ENCODE data around the gene FPGT. TPM values are rescaled to one million over a fixed set of nuclear protein-coding genes. Genes with fewer than 3 reads are reported as not detected.
"Not testable (repeated sequence)": the region's sequence is repeated elsewhere in the genome, so short reads cannot be mapped to it uniquely, and the experiment has no call there.

Gene FPGT
- total RNA-seq = 4.0 and 9.8 TPM in 2 replicates

- H3K4me3 ChIP-seq (ENCODE audit: low read depth, low read length) = peak within 1 kb of the TSS; percentile 86
- no peak for TF ChIP-seq CTCF (conservative IDR thresholded peaks at IDR 0.05; ENCODE audit: low read depth, low read length)
- peak; percentile 42 for DNase-seq (ENCODE audit: low read depth)
These were observed at the start of gene FPGT, which contains the start of gene LRRIQ3 for GRCh38 chr1:74197657-74198552. FPGT (plus strand) TSS chr1:74198242; CDS start chr1:74198279, 37 bp downstream. LRRIQ3 (minus strand) TSS chr1:74198176; CDS start chr1:74183684, 14,492 bp downstream.

GRCh38 chr1:74160046-74160445 lies 38.0 kb upstream of the FPGT start:
- TF ChIP-seq CTCF (conservative IDR thresholded peaks at IDR 0.05; ENCODE audit: low read depth, low read length) = no peak
- no peak for DNase-seq (ENCODE audit: low read depth)
- H3K4me3 ChIP-seq (ENCODE audit: low read depth, low read length) = no peak overlapping the region

- DNase-seq (ENCODE audit: low read depth) = no peak
- TF ChIP-seq CTCF (conservative IDR thresholded peaks at IDR 0.05; ENCODE audit: low read depth, low read length) = no peak
- H3K4me3 ChIP-seq (ENCODE audit: low read depth, low read length) = no peak overlapping the region
These were observed 36.5 kb upstream of the FPGT start for GRCh38 chr1:74161497-74161896.

- TF ChIP-seq CTCF (conservative IDR thresholded peaks at IDR 0.05; ENCODE audit: low read depth, low read length) = no peak
- DNase-seq (ENCODE audit: low read depth) = no peak
These were observed 35.7 kb upstream of the FPGT start for GRCh38 chr1:74162333-74162732.

GRCh38 chr1:74174423-74174822 lies 23.6 kb upstream of the FPGT start:
- not testable (repeated sequence) for DNase-seq (ENCODE audit: low read depth); H3K4me3 ChIP-seq (ENCODE audit: low read depth, low read length)

More at GRCh38 chr1:74162333-74162732, 35.7 kb upstream of the FPGT start:
- no peak overlapping the region for H3K4me3 ChIP-seq (ENCODE audit: low read depth, low read length)

GRCh38 chr1:74180490-74180889 lies 17.6 kb upstream of the FPGT start:
- DNase-seq (ENCODE audit: low read depth) = peak; percentile 25
- no peak for TF ChIP-seq CTCF (conservative IDR thresholded peaks at IDR 0.05; ENCODE audit: low read depth, low read length)
- H3K4me3 ChIP-seq (ENCODE audit: low read depth, low read length) = no peak overlapping the region

- TF ChIP-seq CTCF (conservative IDR thresholded peaks at IDR 0.05; ENCODE audit: low read depth, low read length) = no peak
- no peak for DNase-seq (ENCODE audit: low read depth)
- H3K4me3 ChIP-seq (ENCODE audit: low read depth, low read length) = no peak overlapping the region
These were observed 4.1 kb upstream of the FPGT start for GRCh38 chr1:74193908-74194307.
